Hepatocyte (in vitro differentiated cells): ENCODE results near the gene MDP1. TPM values are rescaled to one million over a fixed set of nuclear protein-coding genes. Genes with fewer than 3 reads are reported as not detected.

ENCODE experiments used
- DNase-seq: peaks from one replicate; pipeline ENCODE4 v3.0.0-alpha.2; 2016; ENCODE audit warnings: low spot score
- H2AFZ ChIP-seq: fragments of 200-600 bp; sonication (generic); 2 replicates; pipeline ENCODE4 v1.6.0; 2016; ENCODE audit warnings: antibody characterized with exemption, mild to moderate bottlenecking
- H3K27ac ChIP-seq: fragments of 200-600 bp; sonication (generic); 2 replicates; pipeline ENCODE4 v1.5.1; 2016; ENCODE audit warnings: mild to moderate bottlenecking
- H3K27me3 ChIP-seq: fragments of 200-600 bp; sonication (generic); 2 replicates; pipeline ENCODE4 v1.6.1; 2016
- H3K36me3 ChIP-seq: fragments of 200-600 bp; sonication (generic); replicated peaks from 2 replicates; pipeline ENCODE4 v1.5.1; 2016; ENCODE audit warnings: low read depth; ENCODE audit not compliant: insufficient read depth
- H3K4me1 ChIP-seq: fragments of 200-600 bp; sonication (generic); 2 replicates; pipeline ENCODE4 v1.5.1; 2016; ENCODE audit warnings: mild to moderate bottlenecking, moderate library complexity; ENCODE audit not compliant: insufficient read depth
- H3K4me2 ChIP-seq: fragments of 200-600 bp; sonication (generic); 2 replicates; pipeline ENCODE4 v1.6.0; 2016
- H3K4me3 ChIP-seq: fragments of 200-600 bp; sonication (generic); 2 replicates; pipeline ENCODE4 v1.5.1; 2016; ENCODE audit warnings: mild to moderate bottlenecking
- H3K79me2 ChIP-seq: fragments of 200-600 bp; sonication (generic); 2 replicates; pipeline ENCODE4 v1.6.0; 2017; ENCODE audit warnings: mild to moderate bottlenecking
- H3K9me2 ChIP-seq: fragments of 200-600 bp; sonication (generic); replicated peaks from 2 replicates; pipeline ENCODE4 v1.6.0; 2017; ENCODE audit warnings: mild to moderate bottlenecking; ENCODE audit not compliant: insufficient read depth
- H3K9me3 ChIP-seq: fragments of 200-600 bp; sonication (generic); 2 replicates; pipeline ENCODE4 v1.5.1; 2016; ENCODE audit warnings: low read depth, mild to moderate bottlenecking
- H4K20me1 ChIP-seq: fragments of 200-600 bp; sonication (generic); 2 replicates; pipeline ENCODE4 v1.6.0; 2016; ENCODE audit warnings: mild to moderate bottlenecking; ENCODE audit not compliant: insufficient read depth, poor library complexity, severe bottlenecking
- EZH2 ChIP-seq: fragments of 200-600 bp; sonication (generic); IDR thresholded peaks from 2 replicates; pipeline ENCODE4 v1.6.1; 2016; ENCODE audit warnings: antibody characterized with exemption, mild to moderate bottlenecking, borderline replicate concordance
- EZH2phosphoT487 ChIP-seq: fragments of 200-600 bp; sonication (generic); IDR thresholded peaks from one replicate; pipeline ENCODE4 v1.6.1; 2018; ENCODE audit warnings: antibody characterized with exemption, mild to moderate bottlenecking, low read depth, moderate library complexity; ENCODE audit not compliant: unreplicated experiment, severe bottlenecking
- WGBS: methylation state at CpG from one replicate; pipeline ENCODE4 v1.1.6; 2016; ENCODE audit warnings: low lambda C conversion rate; ENCODE audit errors: missing lambda C conversion rate; 5-methylcytosine and 5-hydroxymethylcytosine counted together
- polyA plus RNA-seq: library from polyadenylated mRNA; unstranded; fragments of >200 nt; fragmentation: Nextera tagmentation; extraction: Ambion mirVana; gene quantifications from 2 replicates; pipeline ENCODE4 v1.2.1, GENCODE V29; 2016
- total RNA-seq: library from RNA; depleted of rRNA; stranded (reverse); fragments of >200 nt; gene quantifications from 2 replicates; pipeline ENCODE4 v1.2.3, GENCODE V29; 2014
- TF ChIP-seq, protein P1 (sequence below): fragments of 200-600 bp; sonication (generic); IDR thresholded peaks from 2 replicates; pipeline ENCODE4 v1.5.1; 2016; ENCODE audit warnings: antibody characterized with exemption, mild to moderate bottlenecking; ENCODE audit not compliant: poor library complexity

Gene MDP1
- total and polyA plus RNA-seq, 2 experiments from 2014 or later = 8.0 to 16.1 TPM

DNA sequence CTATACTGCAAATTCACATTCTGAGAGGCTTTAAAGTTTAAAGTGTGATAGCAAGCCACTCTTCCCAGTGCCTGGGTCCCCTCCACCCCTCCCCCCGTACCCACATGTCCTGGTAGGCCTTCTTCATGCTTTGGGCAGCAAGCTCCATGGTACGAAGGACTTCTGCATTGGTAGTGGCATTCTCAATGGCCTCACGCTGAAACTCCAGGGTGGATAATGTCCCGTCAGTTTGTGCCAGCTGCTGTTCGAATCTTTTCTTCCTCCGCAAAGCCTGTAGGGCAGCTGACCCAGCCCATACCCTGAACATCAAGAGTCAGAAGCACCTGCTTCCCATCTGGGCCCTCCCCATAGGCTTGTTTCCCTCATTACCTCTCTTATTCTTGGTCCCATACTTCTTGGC, 4.6 kb downstream of the MDP1 start:
- Histone ChIP-seq H3K9me2 (no peaks in the 10 kb centered on the region), H3K9me3 (no peaks in the 10 kb centered on the region), H3K36me3 (no peaks in the 10 kb centered on the region), H3K79me2 (peaks cover 16% of the 10 kb centered on the region), H2AFZ (no peak overlapping the region), H4K20me1 (no peaks in the 10 kb centered on the region), H3K27me3 (no peaks in the 10 kb centered on the region), H3K4me3 (no peak overlapping the region), H3K4me2 (no peak overlapping the region), H3K27ac (no peak overlapping the region), H3K4me1 (peaks cover 13% of the 10 kb centered on the region)
- TF ChIP-seq, protein P1, sequence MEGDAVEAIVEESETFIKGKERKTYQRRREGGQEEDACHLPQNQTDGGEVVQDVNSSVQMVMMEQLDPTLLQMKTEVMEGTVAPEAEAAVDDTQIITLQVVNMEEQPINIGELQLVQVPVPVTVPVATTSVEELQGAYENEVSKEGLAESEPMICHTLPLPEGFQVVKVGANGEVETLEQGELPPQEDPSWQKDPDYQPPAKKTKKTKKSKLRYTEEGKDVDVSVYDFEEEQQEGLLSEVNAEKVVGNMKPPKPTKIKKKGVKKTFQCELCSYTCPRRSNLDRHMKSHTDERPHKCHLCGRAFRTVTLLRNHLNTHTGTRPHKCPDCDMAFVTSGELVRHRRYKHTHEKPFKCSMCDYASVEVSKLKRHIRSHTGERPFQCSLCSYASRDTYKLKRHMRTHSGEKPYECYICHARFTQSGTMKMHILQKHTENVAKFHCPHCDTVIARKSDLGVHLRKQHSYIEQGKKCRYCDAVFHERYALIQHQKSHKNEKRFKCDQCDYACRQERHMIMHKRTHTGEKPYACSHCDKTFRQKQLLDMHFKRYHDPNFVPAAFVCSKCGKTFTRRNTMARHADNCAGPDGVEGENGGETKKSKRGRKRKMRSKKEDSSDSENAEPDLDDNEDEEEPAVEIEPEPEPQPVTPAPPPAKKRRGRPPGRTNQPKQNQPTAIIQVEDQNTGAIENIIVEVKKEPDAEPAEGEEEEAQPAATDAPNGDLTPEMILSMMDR = no peak
- 95% methylated on average over 6 of the region's 6 CpGs for WGBS
- DNase-seq = no peak

DNA sequence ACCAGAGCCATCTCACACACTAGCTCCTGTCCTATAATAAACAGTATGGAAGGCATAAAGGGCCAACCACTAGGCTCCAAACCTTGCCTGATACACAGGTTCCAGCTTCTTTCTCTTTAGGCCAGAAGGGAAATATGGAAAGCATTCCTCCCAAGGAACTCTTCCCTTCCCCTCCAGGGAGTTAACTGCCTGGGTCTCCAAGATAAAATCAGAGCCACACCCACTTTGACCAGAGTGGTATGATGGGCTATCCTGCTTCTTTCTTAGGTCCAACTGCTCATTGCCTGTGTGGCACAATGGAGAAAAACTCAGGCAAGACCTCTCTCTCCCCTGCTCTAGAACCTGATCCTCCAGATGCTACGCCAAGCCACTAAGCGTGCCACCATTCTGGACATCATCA, 8.2 kb downstream of the MDP1 start:
- Histone ChIP-seq H2AFZ (no peak overlapping the region), H3K27ac (no peak overlapping the region), H3K79me2 (peaks cover 14% of the 10 kb centered on the region), H3K4me2 (no peak overlapping the region), H3K9me2 (no peaks in the 10 kb centered on the region), H3K4me3 (no peak overlapping the region), H3K4me1 (peaks cover 5% of the 10 kb centered on the region), H3K36me3 (no peaks in the 10 kb centered on the region), H3K27me3 (no peaks in the 10 kb centered on the region), H3K9me3 (no peaks in the 10 kb centered on the region), H4K20me1 (no peaks in the 10 kb centered on the region)
- 93% methylated on average over 2 of the region's 2 CpGs for WGBS
- TF ChIP-seq, protein P1 = no peak
- DNase-seq = no peak

DNA sequence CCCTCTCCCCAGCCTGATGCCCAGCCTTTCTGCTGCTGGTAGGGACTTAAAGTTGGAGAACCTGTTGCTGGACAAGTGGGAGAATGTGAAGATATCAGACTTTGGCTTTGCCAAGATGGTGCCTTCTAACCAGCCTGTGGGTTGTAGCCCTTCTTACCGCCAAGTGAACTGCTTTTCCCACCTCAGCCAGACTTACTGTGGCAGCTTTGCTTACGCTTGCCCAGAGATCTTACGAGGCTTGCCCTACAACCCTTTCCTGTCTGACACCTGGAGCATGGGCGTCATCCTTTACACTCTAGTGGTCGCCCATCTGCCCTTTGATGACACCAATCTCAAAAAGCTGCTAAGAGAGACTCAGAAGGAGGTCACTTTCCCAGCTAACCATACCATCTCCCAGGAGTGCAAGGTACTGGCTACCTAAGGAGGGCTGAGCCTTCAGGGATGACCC, 8.7 kb downstream of the MDP1 start:
- DNase-seq = no peak
- H3K4me1 ChIP-seq = peaks cover 5% of the 10 kb centered on the region
- no peaks in the 10 kb centered on the region for H4K20me1 ChIP-seq
- H3K27me3 ChIP-seq = no peaks in the 10 kb centered on the region
- no peak overlapping the region for H3K4me2 ChIP-seq
- H3K36me3 ChIP-seq = no peaks in the 10 kb centered on the region
- WGBS = 94% methylated on average over 5 of the region's 5 CpGs
- TF ChIP-seq EZH2phosphoT487 = no peak
- TF ChIP-seq, protein P1 = no peak
- TF ChIP-seq EZH2 = no peak
- peaks cover 10% of the 10 kb centered on the region for H3K79me2 ChIP-seq
- H3K4me3 ChIP-seq = no peak overlapping the region
- no peaks in the 10 kb centered on the region for H3K9me3 ChIP-seq
- no peak overlapping the region for H3K27ac ChIP-seq
- H2AFZ ChIP-seq = no peak overlapping the region
- no peaks in the 10 kb centered on the region for H3K9me2 ChIP-seq
